GM23248 (cell line): ENCODE results near the gene HAS3. TPM values are rescaled to one million over a fixed set of nuclear protein-coding genes. Genes with fewer than 3 reads are reported as not detected.

Source experiments
- DNase-seq: peaks from one replicate; pipeline ENCODE4 v3.0.0-alpha.2; 2015
- H2AFZ ChIP-seq: fragments of 200-600 bp; sonication (generic); 2 replicates; pipeline ENCODE4 v1.6.1; 2016; ENCODE audit warnings: antibody characterized with exemption
- H3F3A ChIP-seq: fragments of 200-600 bp; sonication (generic); 2 replicates; pipeline ENCODE4 v1.6.1; 2016; ENCODE audit warnings: mild to moderate bottlenecking, antibody characterized with exemption, mixed run types; ENCODE audit not compliant: insufficient read depth
- H3K27ac ChIP-seq: fragments of 200-600 bp; sonication (generic); 2 replicates; pipeline ENCODE4 v1.5.1; 2016; ENCODE audit warnings: mild to moderate bottlenecking
- H3K27me3 ChIP-seq: fragments of 200-600 bp; sonication (generic); replicated peaks from 2 replicates; pipeline ENCODE4 v1.6.1; 2016; ENCODE audit warnings: mild to moderate bottlenecking; ENCODE audit not compliant: insufficient read depth
- H3K36me3 ChIP-seq: fragments of 200-600 bp; sonication (generic); 2 replicates; pipeline ENCODE4 v1.6.1; 2016; ENCODE audit warnings: low read depth, mild to moderate bottlenecking
- H3K4me1 ChIP-seq: fragments of 200-600 bp; sonication (generic); 2 replicates; pipeline ENCODE4 v1.6.1; 2016; ENCODE audit warnings: mild to moderate bottlenecking; ENCODE audit not compliant: insufficient read depth
- H3K4me2 ChIP-seq: fragments of 200-600 bp; sonication (generic); one replicate; pipeline ENCODE4 v1.6.1; 2016; ENCODE audit warnings: mild to moderate bottlenecking; ENCODE audit not compliant: unreplicated experiment
- H3K4me3 ChIP-seq: fragments of 200-600 bp; sonication (generic); 2 replicates; pipeline ENCODE4 v1.5.1; 2016; ENCODE audit warnings: mild to moderate bottlenecking
- H3K79me2 ChIP-seq: fragments of 200-600 bp; sonication (generic); 2 replicates; pipeline ENCODE4 v1.6.1; 2016; ENCODE audit warnings: mild to moderate bottlenecking; ENCODE audit not compliant: insufficient read depth
- H3K9ac ChIP-seq: fragments of 200-600 bp; sonication (generic); 2 replicates; pipeline ENCODE4 v1.6.1; 2016; ENCODE audit warnings: mild to moderate bottlenecking
- H3K9me2 ChIP-seq: fragments of 200-600 bp; sonication (generic); 2 replicates; pipeline ENCODE4 v1.6.1; 2016; ENCODE audit warnings: mixed run types, mild to moderate bottlenecking, moderate library complexity; ENCODE audit not compliant: insufficient read depth
- H3K9me3 ChIP-seq: fragments of 200-600 bp; sonication (generic); one replicate; pipeline ENCODE4 v1.6.1; 2017; ENCODE audit warnings: low read depth
- H4K20me1 ChIP-seq: fragments of 200-600 bp; sonication (generic); 2 replicates; pipeline ENCODE4 v1.6.0; 2016; ENCODE audit not compliant: insufficient read depth
- EZH2 ChIP-seq: fragments of 200-600 bp; sonication (generic); IDR thresholded peaks from 2 replicates; pipeline ENCODE4 v1.6.1; 2018; ENCODE audit warnings: antibody characterized with exemption, mild to moderate bottlenecking; ENCODE audit not compliant: insufficient read depth, poor library complexity, severe bottlenecking
- EZH2phosphoT487 ChIP-seq: fragments of 200-600 bp; sonication (generic); IDR thresholded peaks from 2 replicates; pipeline ENCODE4 v1.6.1; 2018; ENCODE audit warnings: antibody characterized with exemption, moderate library complexity, mild to moderate bottlenecking, low read depth; ENCODE audit not compliant: insufficient read depth
- WGBS, 2 experiments: methylation state at CpG; one replicate each; pipeline ENCODE4 v1.1.6; 2015 to 2017; ENCODE audit warnings: low lambda C conversion rate in 2 of 2, low coverage in 1 of 2; ENCODE audit errors: missing lambda C conversion rate in 2 of 2; 5-methylcytosine and 5-hydroxymethylcytosine counted together
- in situ Hi-C: fragments of 300-500 bp; cut with MboI; formaldehyde crosslinking; loops from 2 replicates; pipeline ENCODE4 v1.15.0; 2020
- polyA plus RNA-seq: library from polyadenylated mRNA; unstranded; fragments of >200 nt; fragmentation: Nextera tagmentation; extraction: Ambion mirVana; gene quantifications from 2 replicates; pipeline ENCODE4 v1.2.1, GENCODE V29; 2016
- total RNA-seq: library from RNA; depleted of rRNA; stranded (reverse); fragments of >200 nt; shearing (Covaris generic); gene quantifications from 2 replicates; pipeline ENCODE4 v1.2.3, GENCODE V29; 2014

Gene HAS3
- total and polyA plus RNA-seq, 2 experiments from 2014 or later, result 0.43 TPM; not detected in 1

DNA sequence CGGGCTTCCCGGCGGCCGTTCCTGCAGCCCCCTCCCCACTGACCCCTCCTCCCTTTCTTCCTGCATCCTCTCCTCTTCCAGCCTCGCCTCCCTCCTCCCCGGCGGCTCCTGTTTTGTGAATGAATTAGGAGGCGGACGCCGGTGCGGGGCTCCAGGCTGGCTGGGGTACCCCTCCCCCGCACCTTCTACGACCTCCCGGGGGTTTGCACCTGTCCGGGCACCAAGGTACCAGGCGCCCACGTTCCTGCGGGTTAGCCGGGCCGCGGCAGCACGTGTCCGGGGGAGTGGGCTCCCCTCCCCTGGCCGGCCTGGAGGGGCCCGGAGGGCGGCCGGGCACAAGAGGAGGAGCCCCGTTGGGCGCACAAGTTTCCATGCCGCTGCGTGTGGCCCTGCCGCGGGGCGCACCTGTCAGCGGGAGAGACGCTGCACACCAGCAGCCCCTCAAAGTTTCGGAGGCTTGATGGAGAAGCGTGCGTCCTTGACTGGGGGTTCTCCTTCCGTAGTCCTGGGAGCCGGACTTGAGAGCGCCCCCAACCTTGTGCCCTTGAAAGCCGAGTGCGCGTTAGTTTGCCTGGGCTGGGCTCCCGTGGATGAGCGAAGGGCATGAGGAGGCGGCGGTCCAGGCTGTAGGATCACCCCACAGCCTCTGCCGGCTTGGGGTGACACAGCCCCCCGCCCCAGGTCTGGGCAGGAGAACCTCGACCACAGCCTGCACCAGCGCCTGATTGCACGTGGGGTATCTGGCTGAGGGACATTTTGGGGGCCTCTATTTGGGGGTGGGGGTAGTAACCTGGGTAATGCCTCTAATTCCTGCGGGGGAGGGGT, 1.2 kb downstream of the HAS3 start:
- Histone ChIP-seq H3K9ac (no peak overlapping the region), H3K4me1 (peaks cover 7% of the 10 kb centered on the region; the same call in 1 of the 2 replicates), H3K9me3 (no peaks in the 10 kb centered on the region), H4K20me1 (no peaks in the 10 kb centered on the region), H3K4me2 (peak overlapping the region; percentile 77), H3K9me2 (no peaks in the 10 kb centered on the region), H3K27ac (no peak overlapping the region), H2AFZ (no peak overlapping the region), H3F3A (no peaks in the 10 kb centered on the region), H3K4me3 (peak overlapping the region; percentile 77), H3K79me2 (no peaks in the 10 kb centered on the region), H3K27me3 (no peaks in the 10 kb centered on the region), H3K36me3 (no peaks in the 10 kb centered on the region)
- in situ Hi-C loops, result loop anchor here (25.0 kb wide), 1 partner anchor 394 kb away; no protein-coding TSS in a partner anchor
- WGBS, 2 experiments, result 1 to 2% methylated on average over 48 to 51 of the region's 55 CpGs
- peak; percentile 39 for DNase-seq
- TF ChIP-seq EZH2phosphoT487, result no peak

DNA sequence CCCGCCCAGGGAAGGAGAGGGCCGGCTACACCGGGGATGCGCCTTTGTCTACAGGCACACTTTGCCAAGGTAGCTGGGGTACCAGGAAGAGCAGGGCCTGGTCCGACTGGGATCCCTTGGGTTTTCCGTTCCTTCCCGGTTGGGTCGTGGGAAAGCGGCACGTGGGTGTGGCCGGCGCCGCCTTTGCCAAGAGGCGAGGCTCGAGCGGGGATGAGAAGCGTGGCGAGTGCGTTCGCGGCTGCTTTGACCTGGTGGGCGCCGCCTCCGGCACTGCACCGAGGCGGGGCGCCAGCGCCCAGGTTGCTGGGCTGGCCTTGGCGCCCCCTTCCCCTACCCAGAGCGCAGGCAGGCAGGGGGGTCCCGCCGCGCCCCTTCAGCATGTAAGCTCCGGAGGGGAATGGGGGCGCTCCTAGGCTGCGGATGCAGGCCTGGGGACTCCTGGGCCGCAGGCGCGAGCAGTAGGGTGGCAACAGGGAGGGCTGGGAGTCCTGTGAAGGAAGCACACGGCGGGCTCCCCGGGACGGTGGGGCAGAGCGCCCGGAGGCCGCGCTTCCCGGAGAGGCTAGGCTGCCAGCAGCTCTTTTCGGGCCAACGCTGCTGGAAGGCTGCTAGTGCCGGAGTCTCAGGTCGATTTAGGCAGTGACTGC, 2.0 kb downstream of the HAS3 start:
- H3K79me2 ChIP-seq, result no peaks in the 10 kb centered on the region
- no peaks in the 10 kb centered on the region for H3K27me3 ChIP-seq
- peak overlapping the region; percentile 77 for H3K4me3 ChIP-seq
- H4K20me1 ChIP-seq, result no peaks in the 10 kb centered on the region
- no peak overlapping the region for H3K9ac ChIP-seq
- 2 to 3% methylated on average over 43 to 48 of the region's 52 CpGs for WGBS, 2 experiments
- no peaks in the 10 kb centered on the region for H3K36me3 ChIP-seq
- H3F3A ChIP-seq, result no peaks in the 10 kb centered on the region
- H2AFZ ChIP-seq, result no peak overlapping the region
- H3K9me3 ChIP-seq, result no peaks in the 10 kb centered on the region
- H3K4me1 ChIP-seq, result peaks cover 7% of the 10 kb centered on the region; the same call in 1 of the 2 replicates
- H3K27ac ChIP-seq, result no peak overlapping the region
- in situ Hi-C loops, result loop anchor here (25.0 kb wide), 1 partner anchor 395 kb away; no protein-coding TSS in a partner anchor
- peak; percentile 67 for DNase-seq
- no peaks in the 10 kb centered on the region for H3K9me2 ChIP-seq
- H3K4me2 ChIP-seq, result peak overlapping the region; percentile 77
- no peak for TF ChIP-seq EZH2phosphoT487
- no peak for TF ChIP-seq EZH2

DNA sequence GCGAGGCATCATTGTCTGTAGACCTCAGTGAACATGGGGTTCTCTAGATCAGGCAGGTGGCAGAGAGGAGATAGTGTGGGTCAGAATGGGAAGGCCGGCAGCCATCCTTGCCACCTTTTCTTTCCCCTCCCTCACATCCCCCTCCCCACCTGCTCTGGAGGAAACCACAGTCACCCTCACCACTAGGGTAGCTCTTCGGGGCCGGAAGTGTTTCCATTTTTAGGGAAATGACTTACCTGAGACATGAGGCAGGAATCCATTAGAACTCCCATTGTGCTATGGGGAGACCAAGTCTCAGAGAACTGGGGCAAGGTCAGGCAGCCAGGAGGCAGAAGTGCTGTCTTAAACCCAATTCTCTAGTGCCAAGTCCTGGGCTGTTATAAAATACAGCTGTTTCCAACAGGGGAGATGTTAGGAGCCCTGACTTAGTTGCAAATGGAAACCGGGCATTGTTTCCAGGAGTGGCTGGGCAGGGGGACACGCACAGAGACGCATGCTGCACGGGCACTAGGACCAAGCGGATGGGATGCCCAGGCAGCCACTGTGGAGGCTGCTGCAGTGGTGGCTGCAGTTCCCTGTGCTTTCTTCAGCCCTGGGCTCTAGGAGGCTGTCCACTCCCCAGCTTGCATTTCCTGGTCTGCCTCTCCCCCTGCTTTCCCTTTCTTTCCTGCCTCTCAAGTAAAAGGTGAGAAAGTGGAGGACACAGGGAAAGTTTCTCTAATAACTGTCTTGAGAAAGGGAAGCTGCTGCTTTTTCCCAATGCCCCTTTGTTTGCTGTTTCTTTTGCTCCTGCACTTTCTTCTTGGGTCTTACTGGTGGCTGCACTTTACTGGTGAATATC, 2.8 kb downstream of the HAS3 start:
- 50 to 53% methylated on average over 9 of the region's 9 CpGs for WGBS, 2 experiments
- H3K79me2 ChIP-seq, result no peaks in the 10 kb centered on the region
- H3K4me1 ChIP-seq, result peaks cover 7% of the 10 kb centered on the region; the same call in 1 of the 2 replicates
- H3K4me3 ChIP-seq, result no peak overlapping the region
- no peaks in the 10 kb centered on the region for H3K9me2 ChIP-seq
- H3F3A ChIP-seq, result no peaks in the 10 kb centered on the region
- H3K27me3 ChIP-seq, result no peaks in the 10 kb centered on the region
- H2AFZ ChIP-seq, result no peak overlapping the region
- H3K4me2 ChIP-seq, result no peak overlapping the region
- H3K9ac ChIP-seq, result no peak overlapping the region
- no peaks in the 10 kb centered on the region for H4K20me1 ChIP-seq
- in situ Hi-C loops, result loop anchor here (25.0 kb wide), 1 partner anchor 396 kb away; no protein-coding TSS in a partner anchor
- DNase-seq, result no peak
- no peaks in the 10 kb centered on the region for H3K9me3 ChIP-seq
- TF ChIP-seq EZH2phosphoT487, result no peak
- TF ChIP-seq EZH2, result no peak
- no peaks in the 10 kb centered on the region for H3K36me3 ChIP-seq
- H3K27ac ChIP-seq, result no peak overlapping the region

DNA sequence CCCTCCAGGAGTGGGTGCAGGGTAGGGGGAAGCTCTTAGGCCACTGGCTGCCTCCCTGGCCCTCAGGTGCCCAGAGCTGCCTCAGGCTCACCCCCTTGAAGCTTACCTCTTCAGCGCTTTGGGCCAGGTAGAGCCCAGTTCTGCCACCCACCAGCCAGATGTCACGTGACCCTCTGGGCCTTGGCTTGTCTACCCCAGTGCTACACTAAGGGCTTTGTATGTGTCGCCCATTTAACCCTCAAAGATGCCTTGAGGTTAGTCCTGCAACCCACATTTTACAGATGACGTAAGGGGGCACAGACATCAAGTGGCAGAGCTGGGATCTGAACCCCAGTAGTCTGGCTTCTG, 3.4 kb downstream of the HAS3 start:
- no peaks in the 10 kb centered on the region for H3K27me3 ChIP-seq
- H3K79me2 ChIP-seq, result no peaks in the 10 kb centered on the region
- H3K27ac ChIP-seq, result no peak overlapping the region
- H3K36me3 ChIP-seq, result no peaks in the 10 kb centered on the region
- DNase-seq, result no peak
- in situ Hi-C loops, result loop anchor here (25.0 kb wide), 1 partner anchor 397 kb away; no protein-coding TSS in a partner anchor
- no peak overlapping the region for H3K9ac ChIP-seq
- H3K4me3 ChIP-seq, result no peak overlapping the region
- no peaks in the 10 kb centered on the region for H4K20me1 ChIP-seq
- WGBS, 2 experiments, result 88 to 94% methylated on average over 4 of the region's 4 CpGs
- no peaks in the 10 kb centered on the region for H3K9me3 ChIP-seq
- H3F3A ChIP-seq, result no peaks in the 10 kb centered on the region
- H3K4me2 ChIP-seq, result no peak overlapping the region
- no peaks in the 10 kb centered on the region for H3K9me2 ChIP-seq
- H3K4me1 ChIP-seq, result peaks cover 7% of the 10 kb centered on the region; the same call in 1 of the 2 replicates
- TF ChIP-seq EZH2, result no peak
- no peak for TF ChIP-seq EZH2phosphoT487
- H2AFZ ChIP-seq, result no peak overlapping the region
